CD4-positive, alpha-beta T cell treated with Interleukin-15 for 4 hours (primary cell): Measurements from ENCODE around the gene GPR107.
"Not testable (repeated sequence)": the region's sequence is repeated elsewhere in the genome, so short reads cannot be mapped to it uniquely, and the experiment has no call there.

Experiments
- DNase-seq: peaks from one replicate; pipeline ENCODE4 v3.0.0-alpha.2; 2020; ENCODE audit warnings: low spot score

Gene GPR107

GRCh38 chr9:130053504-130054324 is at the start of gene GPR107:
GPR107 (plus strand) TSS chr9:130053906; CDS start chr9:130053933, 27 bp downstream.
- DNase-seq = peak; percentile 63

- no peak for DNase-seq
Observed at GRCh38 chr9:130003943-130004552, 49.7 kb upstream of the GPR107 start.

DNA sequence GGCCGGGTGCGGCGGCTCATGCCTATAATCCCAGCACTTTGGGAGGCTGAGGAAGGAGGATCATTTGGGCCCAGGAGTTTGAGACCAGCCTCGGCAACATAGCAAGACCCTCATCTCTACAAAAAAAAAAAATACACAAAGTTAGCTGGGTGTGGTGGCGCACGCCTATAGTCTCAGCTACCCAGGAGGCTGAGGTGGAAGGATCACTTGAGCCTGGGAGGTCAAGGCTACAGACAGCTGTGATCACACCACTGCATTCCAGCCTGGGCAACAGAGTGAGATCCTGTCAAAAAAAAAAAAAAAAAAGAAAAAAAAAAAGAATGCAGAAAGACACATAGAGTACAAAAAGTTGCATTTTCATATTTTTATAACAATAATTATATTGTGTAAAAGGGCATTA is 46.8 kb upstream of the GPR107 start:
- DNase-seq = not testable (repeated sequence)

DNA sequence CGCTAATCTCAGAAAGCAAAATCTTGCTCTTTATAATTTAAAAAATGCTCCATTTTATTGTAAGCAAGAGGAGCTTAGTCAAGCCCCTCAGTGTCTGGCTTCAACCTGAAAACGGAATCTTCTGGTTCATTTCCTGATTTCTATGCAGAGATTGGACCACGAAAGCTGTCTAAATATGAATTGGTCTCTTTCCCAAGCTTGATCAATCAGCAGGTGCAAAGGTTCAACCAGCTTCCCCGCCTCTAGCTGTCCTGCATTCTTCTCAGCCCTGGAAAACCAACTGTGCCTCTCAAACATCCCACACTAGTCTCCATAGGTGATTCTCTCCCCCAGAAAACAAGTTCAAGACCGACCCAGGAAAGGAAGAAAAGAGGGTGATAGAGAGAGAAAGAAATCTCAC is 45.2 kb upstream of the GPR107 start:
- no peak for DNase-seq

DNA sequence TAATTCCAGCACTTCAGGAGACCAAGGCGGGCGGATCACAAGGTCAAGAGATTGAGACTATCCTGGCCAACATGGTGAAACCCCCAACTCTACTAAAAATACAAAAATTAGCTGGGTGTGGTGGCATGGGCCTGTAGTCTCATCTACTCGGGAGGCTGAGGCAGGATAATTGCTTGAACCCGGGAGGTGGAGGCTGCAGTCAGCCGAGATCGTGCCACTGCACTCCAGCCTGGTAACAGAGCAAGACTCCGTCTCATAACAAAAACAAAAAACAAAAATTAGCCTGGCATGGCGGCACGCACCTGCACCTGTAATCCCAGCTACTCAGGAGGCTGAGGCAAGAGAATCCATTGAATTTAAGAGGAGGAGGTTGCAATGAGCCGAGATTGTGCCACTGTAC is 44.2 kb upstream of the GPR107 start:
- not testable (repeated sequence) for DNase-seq

DNA sequence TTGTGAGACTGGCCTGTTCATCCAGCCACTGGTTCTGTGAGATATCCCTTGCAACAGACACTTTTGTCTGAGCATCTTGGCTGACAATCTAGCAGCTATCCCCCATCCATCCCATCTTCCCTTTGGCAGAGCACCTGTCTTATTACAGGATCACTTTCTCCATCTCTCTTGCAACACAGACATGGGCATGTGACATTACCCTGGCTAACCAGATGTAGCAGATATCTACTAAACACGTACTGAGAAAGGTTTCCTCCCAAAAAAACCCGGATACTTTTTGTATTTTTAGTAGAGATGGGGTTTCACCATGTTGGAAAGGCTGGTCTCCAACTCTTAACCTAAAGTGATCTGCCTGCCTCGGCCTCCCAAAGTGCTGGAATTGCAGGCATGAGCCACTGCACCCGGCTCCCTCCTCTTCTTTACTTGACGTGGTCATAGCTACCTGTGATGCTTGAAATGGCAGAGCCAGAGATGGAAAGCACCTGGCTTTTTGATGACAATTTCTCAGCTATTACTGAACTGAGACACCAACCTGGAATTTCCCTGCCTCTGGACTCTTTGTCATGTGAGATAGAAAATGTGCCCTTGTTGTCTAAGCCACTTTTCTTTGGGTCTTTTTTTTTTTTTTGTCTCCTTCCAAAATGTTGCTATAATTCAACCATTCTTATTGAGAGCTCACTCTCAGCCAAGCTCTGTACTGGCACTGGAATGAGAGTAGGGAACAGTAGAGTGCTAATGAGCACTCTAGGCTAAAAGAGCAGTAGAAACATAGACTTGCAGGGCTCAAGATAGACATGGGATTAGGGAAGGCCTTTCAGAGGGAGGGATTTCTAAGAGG is 43.3 kb upstream of the GPR107 start:
- peak; percentile 75 for DNase-seq

DNA sequence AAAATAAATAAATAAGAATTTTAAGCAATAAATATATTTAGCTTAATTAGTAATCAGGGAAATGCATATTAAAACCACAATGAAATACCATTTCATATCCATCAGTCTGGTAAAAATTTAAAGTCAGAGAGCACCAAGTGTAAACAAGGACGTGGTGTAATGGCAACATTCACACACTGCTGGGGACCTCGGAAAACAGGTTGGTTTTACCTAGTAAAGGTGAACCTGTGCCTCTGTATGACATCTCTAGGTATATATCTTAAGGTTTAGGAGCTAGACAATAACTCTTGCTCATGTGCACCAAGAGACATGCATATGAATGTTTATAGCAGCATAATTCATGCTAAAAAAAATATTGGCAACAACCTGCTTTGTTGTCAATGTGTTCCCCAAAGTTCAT is 40.4 kb upstream of the GPR107 start:
- DNase-seq = peak; percentile 44

DNA sequence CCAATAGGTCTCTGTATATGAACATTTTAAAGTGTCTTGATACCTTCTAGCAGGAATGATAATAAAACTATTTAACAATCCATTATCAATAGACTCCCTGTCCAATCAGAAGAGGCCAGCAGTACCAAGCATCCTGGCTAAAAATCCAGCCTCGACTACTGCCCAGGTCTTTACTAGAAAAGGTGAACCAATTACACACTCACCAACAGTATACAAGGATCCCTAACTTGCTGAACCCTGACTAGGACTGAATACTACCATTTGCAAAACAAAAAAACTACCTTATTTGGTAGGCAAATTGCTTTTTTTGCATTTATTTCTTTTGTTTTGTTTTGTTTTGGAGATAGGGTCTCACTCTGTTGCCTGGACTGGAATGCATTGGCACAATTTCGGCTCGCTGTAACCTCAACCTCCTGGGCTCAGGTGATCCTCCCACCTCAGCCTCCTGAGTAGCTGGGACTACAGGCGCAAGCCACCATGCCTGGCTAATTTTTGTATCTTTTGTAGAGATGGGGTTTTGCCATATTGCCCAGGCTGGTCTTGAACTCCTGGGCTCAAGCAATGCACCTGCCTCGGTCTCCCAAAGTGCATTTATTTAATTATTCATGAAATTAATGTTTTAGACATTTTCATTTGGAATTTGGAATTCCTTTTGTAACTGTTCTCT is 38.2 kb upstream of the GPR107 start:
- DNase-seq = no peak

DNA sequence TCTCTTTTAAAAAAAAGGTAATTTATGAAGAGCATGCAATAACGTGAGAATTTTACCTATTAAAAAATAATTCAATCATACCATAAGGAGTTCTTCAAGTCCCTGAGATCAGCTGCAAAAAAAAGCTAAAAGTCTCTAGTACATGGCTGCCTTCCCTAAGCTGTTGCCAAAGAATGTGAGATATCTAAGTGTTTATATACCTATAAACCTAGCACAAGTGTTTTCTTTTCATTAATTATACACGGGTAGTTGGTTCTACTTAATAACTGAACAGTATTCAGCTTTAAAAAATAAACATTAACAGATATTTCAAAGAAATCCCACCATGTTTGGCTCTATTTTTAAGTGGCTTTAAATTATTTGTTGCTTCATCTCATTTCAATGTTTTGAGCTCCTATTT is 36.6 kb upstream of the GPR107 start:
- no peak for DNase-seq

- not testable (repeated sequence) for DNase-seq
Observed at GRCh38 chr9:130017510-130017909, 36.2 kb upstream of the GPR107 start.

GRCh38 chr9:130018265-130018664 is 35.4 kb upstream of the GPR107 start:
- DNase-seq = no peak

DNA sequence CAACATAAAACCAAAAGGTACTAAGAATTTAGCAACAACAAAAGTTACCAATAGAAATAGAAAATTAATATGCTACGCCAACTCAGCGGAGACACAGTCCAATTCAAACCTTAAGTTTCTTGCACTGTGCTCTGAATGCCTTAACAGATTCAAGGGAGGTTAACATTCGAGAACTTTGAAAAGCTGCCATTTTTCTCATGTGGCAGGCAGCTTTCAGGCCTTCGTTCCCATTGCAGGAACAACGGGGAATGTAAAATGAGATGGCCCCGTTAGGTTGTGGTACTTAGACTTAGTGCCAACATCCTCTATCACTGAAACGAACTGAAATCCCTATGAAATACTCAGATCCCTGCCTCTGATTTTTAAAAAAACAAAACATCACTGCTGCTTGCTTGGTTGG is 33.1 kb upstream of the GPR107 start:
- DNase-seq = no peak

GRCh38 chr9:130021123-130021522 is 32.6 kb upstream of the GPR107 start:
- no peak for DNase-seq

GRCh38 chr9:130021842-130022241 is 31.9 kb upstream of the GPR107 start:
- DNase-seq = not testable (repeated sequence)

- no peak for DNase-seq
Observed at GRCh38 chr9:130022566-130023143, 31.1 kb upstream of the GPR107 start.

- peak; percentile 61 for DNase-seq
Observed at GRCh38 chr9:130023144-130023787, 30.4 kb upstream of the GPR107 start.

DNA sequence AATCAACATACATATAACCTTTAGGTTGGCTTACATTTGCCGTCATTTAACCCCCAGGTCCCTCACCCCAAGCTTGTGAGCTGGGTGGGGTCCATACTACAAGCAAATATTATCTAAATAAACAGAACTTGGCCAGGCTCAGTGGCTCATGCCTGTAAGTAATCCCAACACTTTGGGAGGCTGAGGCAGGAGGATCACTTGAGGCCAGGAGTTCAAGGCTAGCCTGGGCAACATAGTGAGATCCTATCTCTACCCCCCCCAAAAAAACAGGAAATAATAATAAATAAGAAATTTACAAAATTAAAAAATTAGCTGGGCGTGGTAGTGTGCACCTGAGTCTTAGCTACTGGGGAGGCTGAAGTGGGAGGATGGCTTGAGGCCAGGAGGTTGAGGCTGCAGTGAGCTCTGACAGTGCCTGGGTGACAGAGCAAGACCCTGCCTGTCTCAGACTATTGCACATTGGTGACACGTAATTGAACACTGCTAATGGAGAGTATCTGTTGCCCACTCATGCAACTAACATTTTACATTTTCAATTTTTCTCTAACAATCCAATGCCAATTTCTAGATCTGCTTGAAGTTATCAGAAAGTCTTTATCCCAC is 29.6 kb upstream of the GPR107 start:
- DNase-seq = no peak

- DNase-seq = no peak
Observed at GRCh38 chr9:130024597-130024994, 29.1 kb upstream of the GPR107 start.

DNA sequence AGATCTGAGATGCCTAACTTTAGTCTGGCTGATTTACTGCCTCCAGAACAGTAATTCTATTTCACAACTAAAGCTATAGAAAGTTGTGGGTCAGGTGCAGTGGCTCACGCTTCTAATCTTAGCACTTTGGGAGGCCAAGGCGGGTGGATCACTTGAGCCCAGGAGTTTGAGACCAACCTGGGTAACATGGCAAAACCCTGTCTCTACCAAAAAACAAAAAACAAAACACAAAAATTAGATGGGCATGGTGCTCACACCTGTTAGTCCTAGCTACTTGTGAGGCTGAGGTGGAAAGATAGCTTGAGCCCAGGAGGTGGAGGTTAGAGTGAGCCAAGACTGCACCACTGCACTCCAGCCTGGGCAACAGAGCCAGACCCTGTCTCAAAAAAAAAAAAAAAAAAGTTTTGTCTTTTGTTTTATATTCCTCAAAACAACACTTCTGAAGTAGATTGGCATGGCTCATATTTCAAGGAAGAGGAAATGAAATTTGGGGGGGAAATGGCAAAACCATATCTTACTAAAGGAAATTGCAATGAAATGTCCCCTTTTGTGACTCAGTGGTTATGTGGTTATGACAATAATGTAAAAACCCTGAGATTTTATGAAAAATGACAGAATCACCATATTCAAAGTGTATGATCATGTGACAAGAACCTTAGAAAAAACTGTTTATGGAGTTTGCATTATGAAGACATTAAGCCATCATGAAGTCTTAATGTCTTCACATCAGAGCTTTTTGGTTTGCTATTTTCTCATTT is 26.9 kb upstream of the GPR107 start:
- peak; percentile 77 for DNase-seq
